ENCODE data around the gene MB.

DNA sequence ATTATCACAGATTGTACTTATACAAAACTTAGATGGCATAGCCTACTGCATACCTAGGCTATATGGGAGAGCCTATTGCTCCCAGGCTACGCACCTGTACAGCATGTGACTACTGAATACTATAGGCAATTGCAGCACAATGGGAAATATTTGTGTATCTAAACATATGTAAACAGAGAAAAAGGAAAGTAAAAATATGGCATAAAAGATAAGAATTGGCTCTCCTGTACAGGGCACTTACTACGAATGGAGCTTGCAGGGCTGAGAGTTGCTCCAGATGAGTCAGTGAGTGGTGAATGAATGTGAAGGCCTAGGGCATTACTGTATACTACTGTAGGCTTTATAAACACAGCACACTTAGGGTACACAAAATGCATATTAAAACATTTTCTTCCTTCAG is 44.3 kb upstream of the MB start:
- TF ChIP-seq, protein P1, sequence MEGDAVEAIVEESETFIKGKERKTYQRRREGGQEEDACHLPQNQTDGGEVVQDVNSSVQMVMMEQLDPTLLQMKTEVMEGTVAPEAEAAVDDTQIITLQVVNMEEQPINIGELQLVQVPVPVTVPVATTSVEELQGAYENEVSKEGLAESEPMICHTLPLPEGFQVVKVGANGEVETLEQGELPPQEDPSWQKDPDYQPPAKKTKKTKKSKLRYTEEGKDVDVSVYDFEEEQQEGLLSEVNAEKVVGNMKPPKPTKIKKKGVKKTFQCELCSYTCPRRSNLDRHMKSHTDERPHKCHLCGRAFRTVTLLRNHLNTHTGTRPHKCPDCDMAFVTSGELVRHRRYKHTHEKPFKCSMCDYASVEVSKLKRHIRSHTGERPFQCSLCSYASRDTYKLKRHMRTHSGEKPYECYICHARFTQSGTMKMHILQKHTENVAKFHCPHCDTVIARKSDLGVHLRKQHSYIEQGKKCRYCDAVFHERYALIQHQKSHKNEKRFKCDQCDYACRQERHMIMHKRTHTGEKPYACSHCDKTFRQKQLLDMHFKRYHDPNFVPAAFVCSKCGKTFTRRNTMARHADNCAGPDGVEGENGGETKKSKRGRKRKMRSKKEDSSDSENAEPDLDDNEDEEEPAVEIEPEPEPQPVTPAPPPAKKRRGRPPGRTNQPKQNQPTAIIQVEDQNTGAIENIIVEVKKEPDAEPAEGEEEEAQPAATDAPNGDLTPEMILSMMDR (IDR thresholded peaks at IDR 0.05; ENCODE audit: low read depth, low read length, missing input control): no peak
- TF ChIP-seq RAD21 (IDR thresholded peaks at IDR 0.05) (no peak), SP1 (IDR thresholded peaks at IDR 0.05) (no peak), GABPA (IDR thresholded peaks at IDR 0.05 in 1 of 2, conservative IDR thresholded peaks at IDR 0.05 in 1 of 2) (no peak), NR2F2 (IDR thresholded peaks at IDR 0.05) (no peak), FOXA1 (IDR thresholded peaks at IDR 0.05) (no peak), TAF1 (conservative IDR thresholded peaks at IDR 0.05) (no peak), HNF4G (IDR thresholded peaks at IDR 0.05) (no peak), YY1 (IDR thresholded peaks at IDR 0.05) (no peak), JUND (IDR thresholded peaks at IDR 0.05) (no peak), RXRA (IDR thresholded peaks at IDR 0.05) (no peak)
- TF ChIP-seq, protein P2, sequence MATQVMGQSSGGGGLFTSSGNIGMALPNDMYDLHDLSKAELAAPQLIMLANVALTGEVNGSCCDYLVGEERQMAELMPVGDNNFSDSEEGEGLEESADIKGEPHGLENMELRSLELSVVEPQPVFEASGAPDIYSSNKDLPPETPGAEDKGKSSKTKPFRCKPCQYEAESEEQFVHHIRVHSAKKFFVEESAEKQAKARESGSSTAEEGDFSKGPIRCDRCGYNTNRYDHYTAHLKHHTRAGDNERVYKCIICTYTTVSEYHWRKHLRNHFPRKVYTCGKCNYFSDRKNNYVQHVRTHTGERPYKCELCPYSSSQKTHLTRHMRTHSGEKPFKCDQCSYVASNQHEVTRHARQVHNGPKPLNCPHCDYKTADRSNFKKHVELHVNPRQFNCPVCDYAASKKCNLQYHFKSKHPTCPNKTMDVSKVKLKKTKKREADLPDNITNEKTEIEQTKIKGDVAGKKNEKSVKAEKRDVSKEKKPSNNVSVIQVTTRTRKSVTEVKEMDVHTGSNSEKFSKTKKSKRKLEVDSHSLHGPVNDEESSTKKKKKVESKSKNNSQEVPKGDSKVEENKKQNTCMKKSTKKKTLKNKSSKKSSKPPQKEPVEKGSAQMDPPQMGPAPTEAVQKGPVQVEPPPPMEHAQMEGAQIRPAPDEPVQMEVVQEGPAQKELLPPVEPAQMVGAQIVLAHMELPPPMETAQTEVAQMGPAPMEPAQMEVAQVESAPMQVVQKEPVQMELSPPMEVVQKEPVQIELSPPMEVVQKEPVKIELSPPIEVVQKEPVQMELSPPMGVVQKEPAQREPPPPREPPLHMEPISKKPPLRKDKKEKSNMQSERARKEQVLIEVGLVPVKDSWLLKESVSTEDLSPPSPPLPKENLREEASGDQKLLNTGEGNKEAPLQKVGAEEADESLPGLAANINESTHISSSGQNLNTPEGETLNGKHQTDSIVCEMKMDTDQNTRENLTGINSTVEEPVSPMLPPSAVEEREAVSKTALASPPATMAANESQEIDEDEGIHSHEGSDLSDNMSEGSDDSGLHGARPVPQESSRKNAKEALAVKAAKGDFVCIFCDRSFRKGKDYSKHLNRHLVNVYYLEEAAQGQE (IDR thresholded peaks at IDR 0.05): no peak
- TF ChIP-seq, protein P3, sequence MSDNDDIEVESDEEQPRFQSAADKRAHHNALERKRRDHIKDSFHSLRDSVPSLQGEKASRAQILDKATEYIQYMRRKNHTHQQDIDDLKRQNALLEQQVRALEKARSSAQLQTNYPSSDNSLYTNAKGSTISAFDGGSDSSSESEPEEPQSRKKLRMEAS (IDR thresholded peaks at IDR 0.05): no peak
- TF ChIP-seq, protein P4, sequence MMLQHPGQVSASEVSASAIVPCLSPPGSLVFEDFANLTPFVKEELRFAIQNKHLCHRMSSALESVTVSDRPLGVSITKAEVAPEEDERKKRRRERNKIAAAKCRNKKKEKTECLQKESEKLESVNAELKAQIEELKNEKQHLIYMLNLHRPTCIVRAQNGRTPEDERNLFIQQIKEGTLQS (IDR thresholded peaks at IDR 0.05): no peak

Data from liver (tissue), 3 donors.